H1 (cell line): ENCODE data around the gene RSAD1. TPM values are rescaled to one million over a fixed set of nuclear protein-coding genes. Genes with fewer than 3 reads are reported as not detected.

Source experiments
- CTCF ChIA-PET: fragments of 300-600 bp; sonication (Branson Sonifier 250); formaldehyde crosslinking; loops from one replicate; lab custom pipeline; 2021; ENCODE audit not compliant: partially characterized antibody; lab: Charles Lee
- POLR2A ChIA-PET: fragments of 300-600 bp; sonication (Branson Sonifier 250); formaldehyde crosslinking; loops from one replicate; lab custom pipeline; 2021; ENCODE audit warnings: inconsistent platforms; ENCODE audit not compliant: partially characterized antibody; lab: Charles Lee
- DNase-seq, 2 experiments: peaks; one replicate each; pipeline versions ENCODE4 v3.0.0 to v3.0.0-alpha.2; 2010 to 2022; ENCODE audit warnings: low spot score in 2 of 2, low read depth in 1 of 2, mixed read lengths in 1 of 2
- FAIRE-seq: peaks from 2 replicates; lab custom pipeline; 2011; peaks lifted over from hg19 to GRCh38; lab: Jason Lieb, UNC
- H2AFZ ChIP-seq: 2 replicates; pipeline ENCODE4 v1.8.1; 2012; ENCODE audit warnings: low read length, inconsistent platforms
- H2AK5ac ChIP-seq: 2 replicates; pipeline ENCODE4 v1.6.1; 2013; ENCODE audit warnings: low read depth, low read length
- H2BK120ac ChIP-seq: replicated peaks from 2 replicates; pipeline ENCODE3; 2013; ENCODE audit warnings: low read depth, low read length, inconsistent platforms
- H2BK12ac ChIP-seq: 2 replicates; pipeline ENCODE4 v1.6.1; 2013; ENCODE audit warnings: low read depth, low read length
- H2BK15ac ChIP-seq: 2 replicates; pipeline ENCODE4 v1.6.1; 2013; ENCODE audit warnings: low read length
- H2BK20ac ChIP-seq: 2 replicates; pipeline ENCODE4 v1.6.1; 2013; ENCODE audit warnings: low read length
- H2BK5ac ChIP-seq: 2 replicates; pipeline ENCODE4 v1.6.1; 2013; ENCODE audit warnings: low read depth, low read length
- H3K14ac ChIP-seq: 2 replicates; pipeline ENCODE4 v1.6.1; 2013; ENCODE audit warnings: inconsistent platforms; ENCODE audit not compliant: insufficient read length
- H3K18ac ChIP-seq: 2 replicates; pipeline ENCODE4 v1.6.1; 2013; ENCODE audit warnings: low read length; ENCODE audit errors: extremely low read depth
- H3K23ac ChIP-seq: 2 replicates; pipeline ENCODE4 v1.6.1; 2013; ENCODE audit warnings: inconsistent platforms; ENCODE audit not compliant: insufficient read length
- H3K23me2 ChIP-seq: 2 replicates; pipeline ENCODE4 v1.6.1; 2013; ENCODE audit warnings: low read depth, low read length
- H3K27ac ChIP-seq: 2 replicates; pipeline ENCODE4 v1.6.1; 2011; ENCODE audit warnings: low read depth, low read length, inconsistent platforms
- H3K27me3 ChIP-seq, 4 experiments: replicated peaks in 1 of 4; 1 replicate in 1 of 4; 2 replicates in 3 of 4; pipeline versions ENCODE4 v1.6.1 to v1.8.1; 2011 to 2013; ENCODE audit warnings: low read length in 3 of 4, mild to moderate bottlenecking in 3 of 4, inconsistent platforms in 2 of 4, mixed read lengths in 2 of 4, moderate library complexity in 1 of 4; ENCODE audit not compliant: control insufficient read depth in 3 of 4, insufficient read depth in 3 of 4; ENCODE audit errors: extremely low read depth in 1 of 4
- H3K36me3 ChIP-seq, 4 experiments: 2 replicates each; pipeline versions ENCODE4 v1.6.1 to v1.8.1; 2011 to 2013; ENCODE audit warnings: mild to moderate bottlenecking in 4 of 4, low read length in 3 of 4, moderate library complexity in 2 of 4, control low read depth in 1 of 4, inconsistent platforms in 1 of 4; ENCODE audit not compliant: insufficient read depth in 4 of 4, control insufficient read depth in 2 of 4
- H3K4ac ChIP-seq: replicated peaks from 2 replicates; pipeline ENCODE3; 2013; ENCODE audit warnings: low read length, low read depth, mixed read lengths, inconsistent platforms; ENCODE audit not compliant: insufficient read length
- H3K4me1 ChIP-seq, 4 experiments: replicated peaks in 1 of 4; 1 replicate in 1 of 4; 2 replicates in 3 of 4; pipeline versions ENCODE4 v1.6.1 to v1.8.1; 2011 to 2013; ENCODE audit warnings: low read length in 3 of 4, inconsistent platforms in 2 of 4, mixed read lengths in 1 of 4; ENCODE audit not compliant: insufficient read depth in 4 of 4, control insufficient read depth in 3 of 4
- H3K4me2 ChIP-seq, 2 experiments: 2 replicates each; pipeline versions ENCODE4 v1.6.1 to v1.8.1; 2011 to 2013; ENCODE audit warnings: low read depth in 2 of 2, low read length in 2 of 2, control low read depth in 1 of 2, inconsistent platforms in 1 of 2, mild to moderate bottlenecking in 1 of 2; ENCODE audit not compliant: insufficient read depth in 1 of 2
- H3K4me3 ChIP-seq, 4 experiments: fragments of 200-600, 300-600 bp in 1 of 4; sonication (generic), shearing (Covaris generic), sonication (Bioruptor Twin) in 1 of 4; 2 replicates each; pipeline versions ENCODE4 v1.5.1 to v1.8.1; 2011 to 2016; ENCODE audit warnings: low read length in 4 of 4, low read depth in 3 of 4, control low read depth in 2 of 4, inconsistent platforms in 2 of 4, mild to moderate bottlenecking in 2 of 4, mixed read lengths in 1 of 4, moderate library complexity in 1 of 4; ENCODE audit not compliant: insufficient read depth in 2 of 4; ENCODE audit errors: extremely low read depth in 1 of 4
- H3K56ac ChIP-seq: replicated peaks from 2 replicates; pipeline ENCODE3; 2013; ENCODE audit warnings: low read depth, mild to moderate bottlenecking, mixed read lengths, low read length, inconsistent platforms; ENCODE audit not compliant: insufficient read length
- H3K79me1 ChIP-seq: 2 replicates; pipeline ENCODE4 v1.6.1; 2013; ENCODE audit warnings: low read depth, low read length, control low read depth
- H3K79me2 ChIP-seq, 2 experiments: 2 replicates each; pipeline versions ENCODE4 v1.6.1 to v1.8.1; 2012 to 2013; ENCODE audit warnings: low read length in 2 of 2, mild to moderate bottlenecking in 2 of 2, inconsistent platforms in 1 of 2; ENCODE audit not compliant: insufficient read depth in 2 of 2, control insufficient read depth in 1 of 2
- H3K9ac ChIP-seq, 4 experiments: replicated peaks in 1 of 4; 1 replicate in 1 of 4; 2 replicates in 3 of 4; pipeline versions ENCODE4 v1.6.1 to v1.8.1; 2011 to 2013; ENCODE audit warnings: low read depth in 3 of 4, low read length in 3 of 4, control low read depth in 2 of 4, mild to moderate bottlenecking in 2 of 4, moderate library complexity in 2 of 4, inconsistent platforms in 1 of 4; ENCODE audit errors: extremely low read depth in 1 of 4
- H3K9me3 ChIP-seq, 2 experiments: 2 replicates each; pipeline versions ENCODE4 v1.6.1 to v1.8.1; 2012 to 2013; ENCODE audit warnings: mild to moderate bottlenecking in 2 of 2, moderate library complexity in 2 of 2, control low read depth in 1 of 2, inconsistent platforms in 1 of 2, low read depth in 1 of 2, low read length in 1 of 2, mixed read lengths in 1 of 2; ENCODE audit not compliant: insufficient read depth in 2 of 2
- H4K20me1 ChIP-seq, 2 experiments: replicated peaks in 1 of 2; 2 replicates each; pipeline versions ENCODE3 to v1.8.1; 2011 to 2013; ENCODE audit warnings: inconsistent platforms in 2 of 2, low read length in 2 of 2, mild to moderate bottlenecking in 1 of 2; ENCODE audit not compliant: insufficient read depth in 2 of 2, control insufficient read depth in 1 of 2
- H4K5ac ChIP-seq: 2 replicates; pipeline ENCODE4 v1.6.1; 2013; ENCODE audit warnings: low read length, low read depth, mixed read lengths, inconsistent platforms; ENCODE audit not compliant: insufficient read length
- H4K8ac ChIP-seq: 2 replicates; pipeline ENCODE4 v1.8.0; 2013; ENCODE audit warnings: mild to moderate bottlenecking, moderate library complexity, low read length, inconsistent platforms; ENCODE audit not compliant: insufficient read depth; ENCODE audit errors: extremely low read depth
- H4K91ac ChIP-seq: replicated peaks from 2 replicates; pipeline ENCODE3; 2013; ENCODE audit warnings: low read length, mixed read lengths, inconsistent platforms; ENCODE audit not compliant: insufficient read length
- CBX8 ChIP-seq: fragments of 300-800, 300-1000 bp; sonication (generic); IDR thresholded peaks from 2 replicates; pipeline ENCODE4 v1.7.1; 2016; ENCODE audit warnings: low read depth, low read length, borderline replicate concordance
- EP300 ChIP-seq, 2 experiments: IDR thresholded peaks; 1 replicate in 1 of 2; 2 replicates in 1 of 2; pipeline ENCODE4 v1.6.1; 2011 to 2012; ENCODE audit warnings: low read depth in 2 of 2, low read length in 2 of 2, mild to moderate bottlenecking in 2 of 2, borderline replicate concordance in 1 of 2, inconsistent platforms in 1 of 2, moderate library complexity in 1 of 2
- FOSL1 ChIP-seq: IDR thresholded peaks from 2 replicates; pipeline ENCODE4 v1.6.1; 2011; ENCODE audit warnings: mild to moderate bottlenecking, low read depth, low read length, moderate library complexity; ENCODE audit not compliant: insufficient read depth
- HDAC6 ChIP-seq: IDR thresholded peaks from one replicate; pipeline ENCODE4 v1.7.1; 2012; ENCODE audit warnings: low read depth, mild to moderate bottlenecking, inconsistent platforms, low read length, moderate library complexity
- MAFK ChIP-seq: IDR thresholded peaks from 2 replicates; pipeline ENCODE4 v1.6.1; 2012; ENCODE audit warnings: low read depth, mild to moderate bottlenecking, improper control_type of control experiment, low read length
- NANOG ChIP-seq: IDR thresholded peaks from 2 replicates; pipeline ENCODE4 v1.6.1; 2011; ENCODE audit warnings: low read length, low read depth, mild to moderate bottlenecking, inconsistent platforms; ENCODE audit not compliant: insufficient read depth, poor library complexity, severe bottlenecking
- RBBP5 ChIP-seq: IDR thresholded peaks from 2 replicates; pipeline ENCODE4 v1.7.1; 2012; ENCODE audit warnings: low read depth, mild to moderate bottlenecking, inconsistent platforms, low read length, moderate library complexity, borderline replicate concordance
- SP1 ChIP-seq: IDR thresholded peaks from 2 replicates; pipeline ENCODE4 v1.6.1; 2011; ENCODE audit warnings: low read depth, low read length
- SUZ12 ChIP-seq: fragments of 200-600 bp; sonication (generic); IDR thresholded peaks from 2 replicates; pipeline ENCODE4 v1.6.1; 2012; ENCODE audit warnings: mild to moderate bottlenecking, inconsistent platforms, low read length, moderate library complexity, mixed read lengths
- WGBS, 2 experiments: shearing (Covaris generic) in 1 of 2; methylation state at CpG; one replicate each; pipeline versions ENCODE4 v1.1.6 to v1.1.7; 2013 to 2015; ENCODE audit warnings: low lambda C conversion rate in 2 of 2, mixed read lengths in 2 of 2, inconsistent platforms in 1 of 2, low coverage in 1 of 2, missing lambda C conversion rate in 1 of 2; ENCODE audit not compliant: insufficient replicate concordance in 2 of 2, insufficient coverage in 1 of 2, insufficient read length in 1 of 2; ENCODE audit errors: extremely low coverage in 1 of 2, missing lambda C conversion rate in 1 of 2; 5-methylcytosine and 5-hydroxymethylcytosine counted together
- polyA plus RNA-seq, 7 experiments: library from polyadenylated mRNA; depleted of rRNA in 3 of 7; stranded (reverse) in 5 of 7; unstranded in 2 of 7; fragments of >200 nt in 5 of 7; fragments of 200-250 nt in 2 of 7; gene quantifications; 1 replicate in 5 of 7; 2 replicates in 1 of 7; 4 replicates in 1 of 7; pipeline versions ENCODE4 v1.2.1 to v1.2.3, GENCODE V29; 2011 to 2013; ENCODE audit warnings: missing spikeins in 2 of 7, mixed read lengths in 2 of 7
- total RNA-seq: library from RNA; stranded (reverse); fragmentation: NEBNext Ultra II Directional; extraction: Animal tissue kit (Norgen Biotek cat#: 25700); gene quantifications from 2 replicates; pipeline ENCODE4 v1.2.1, GENCODE V29; 2021
- TF ChIP-seq, protein P1 (sequence below): IDR thresholded peaks from 2 replicates; pipeline ENCODE4 v1.6.1; 2012; ENCODE audit warnings: inconsistent platforms
- TF ChIP-seq, protein P2 (sequence below): IDR thresholded peaks from 2 replicates; pipeline ENCODE4 v1.6.1; 2011; ENCODE audit warnings: low read length, improper control_type of control experiment

RSAD1 gene
- total and polyA plus RNA-seq, 2 of the 8 experiments (the other 6 are each of a cell fraction or from before 2014, with no cell fraction given): 17.9 to 33.5 TPM

DNA sequence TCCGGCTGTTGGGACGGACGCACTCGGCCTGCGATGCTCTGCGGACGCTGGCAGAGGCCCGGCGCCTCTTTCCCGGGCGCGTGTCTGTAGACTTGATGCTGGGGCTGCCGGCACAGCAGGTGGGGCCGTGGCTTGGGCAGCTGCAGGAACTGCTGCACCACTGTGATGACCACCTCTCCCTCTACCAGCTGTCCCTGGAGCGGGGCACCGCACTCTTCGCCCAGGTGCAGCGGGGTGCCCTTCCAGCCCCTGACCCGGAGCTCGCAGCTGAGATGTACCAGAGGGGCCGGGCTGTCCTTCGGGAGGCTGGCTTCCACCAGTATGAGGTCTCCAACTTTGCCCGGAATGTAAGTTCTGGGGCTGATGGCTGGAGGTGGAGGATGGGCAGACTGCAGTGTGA, 3.5 kb downstream of the RSAD1 start:
- Histone ChIP-seq H3K4me3 (no peak overlapping the region), H3K27ac (no peak overlapping the region), H2AK5ac (no peak overlapping the region), H3K36me3 (peaks cover 0 to 13% (median 6%) of the 10 kb centered on the region in 4 experiments; a peak in 4 of 8 replicates), H3K9me3 (no peaks in the 10 kb centered on the region), H2BK15ac (no peak overlapping the region), H2AFZ (no peak overlapping the region), H3K4me2 (no peak overlapping the region), H3K56ac (no peak overlapping the region), H3K18ac (no peak overlapping the region), H3K23ac (no peak overlapping the region), H3K27me3 (0 out of 7 replicates have a peak, but pooled peaks cover 0 to 2% (median 0%) of the 10 kb centered on the region in 4 experiments), H3K79me1 (no peaks in the 10 kb centered on the region), H4K91ac (no peak overlapping the region), H3K4ac (no peak overlapping the region), H2BK5ac (no peak overlapping the region), H2BK120ac (no peak overlapping the region), H3K79me2 (peaks cover 0 to 3% of the 10 kb centered on the region in 2 experiments; a peak in 1 of 4 replicates), H2BK20ac (no peak overlapping the region), H3K14ac (no peak overlapping the region), H3K4me1 (peaks cover 0 to 6% (median 4%) of the 10 kb centered on the region in 4 experiments; a peak in 6 of 7 replicates), H4K8ac (0 out of 2 replicates have a peak overlapping the region, but pooled peaks have one; percentile 28), H3K23me2 (peaks cover 8% of the 10 kb centered on the region), H2BK12ac (no peak overlapping the region), H4K5ac (no peak overlapping the region), H3K9ac (no peak overlapping the region), H4K20me1 (peaks cover 0 to 2% of the 10 kb centered on the region in 2 experiments)
- no peak for DNase-seq
- ChIA-PET POLR2A (interaction anchor here (0.9 to 1.1 kb wide), 3 partner anchors 22 to 84 kb away, joined by 3 to 4 read pairs (median 3); no protein-coding TSS in a partner anchor), CTCF (interaction anchor here (0.7 to 9.2 kb wide), 25 partner anchors 10 to 214 kb away, joined by 3 to 116 read pairs (median 5); partner anchors contain the start of genes EPN3, LRRC59 and SPATA20)
- no peak for FAIRE-seq
- WGBS, 2 experiments: 95% methylated on average over 12 of the region's 23 CpGs; no CpG with 5 or more reads in 1 of the 2 experiments
- TF ChIP-seq FOSL1: no peak
- TF ChIP-seq CBX8: no peak
- TF ChIP-seq MAFK: no peak
- no peak for TF ChIP-seq SP1
- TF ChIP-seq, protein P1, sequence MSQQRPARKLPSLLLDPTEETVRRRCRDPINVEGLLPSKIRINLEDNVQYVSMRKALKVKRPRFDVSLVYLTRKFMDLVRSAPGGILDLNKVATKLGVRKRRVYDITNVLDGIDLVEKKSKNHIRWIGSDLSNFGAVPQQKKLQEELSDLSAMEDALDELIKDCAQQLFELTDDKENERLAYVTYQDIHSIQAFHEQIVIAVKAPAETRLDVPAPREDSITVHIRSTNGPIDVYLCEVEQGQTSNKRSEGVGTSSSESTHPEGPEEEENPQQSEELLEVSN: no peak
- TF ChIP-seq, protein P2, sequence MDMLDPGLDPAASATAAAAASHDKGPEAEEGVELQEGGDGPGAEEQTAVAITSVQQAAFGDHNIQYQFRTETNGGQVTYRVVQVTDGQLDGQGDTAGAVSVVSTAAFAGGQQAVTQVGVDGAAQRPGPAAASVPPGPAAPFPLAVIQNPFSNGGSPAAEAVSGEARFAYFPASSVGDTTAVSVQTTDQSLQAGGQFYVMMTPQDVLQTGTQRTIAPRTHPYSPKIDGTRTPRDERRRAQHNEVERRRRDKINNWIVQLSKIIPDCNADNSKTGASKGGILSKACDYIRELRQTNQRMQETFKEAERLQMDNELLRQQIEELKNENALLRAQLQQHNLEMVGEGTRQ: no peak
- no peak for TF ChIP-seq SUZ12
- no peak for TF ChIP-seq RBBP5
- no peak for TF ChIP-seq NANOG
- TF ChIP-seq HDAC6: no peak
- TF ChIP-seq EP300 (IDR thresholded peaks at IDR 0.05; ENCODE audit: borderline replicate concordance in 1 of 2, low read depth in 2 of 2, low read length in 2 of 2): no peak
